ENCODE measurements around the gene MGAT4A. TPM values are rescaled to one million over a fixed set of nuclear protein-coding genes. Genes with fewer than 3 reads are reported as not detected.

Gene MGAT4A
- polyA plus RNA-seq = 1 to 10 TPM; 2.8 to 3.0 TPM

DNA sequence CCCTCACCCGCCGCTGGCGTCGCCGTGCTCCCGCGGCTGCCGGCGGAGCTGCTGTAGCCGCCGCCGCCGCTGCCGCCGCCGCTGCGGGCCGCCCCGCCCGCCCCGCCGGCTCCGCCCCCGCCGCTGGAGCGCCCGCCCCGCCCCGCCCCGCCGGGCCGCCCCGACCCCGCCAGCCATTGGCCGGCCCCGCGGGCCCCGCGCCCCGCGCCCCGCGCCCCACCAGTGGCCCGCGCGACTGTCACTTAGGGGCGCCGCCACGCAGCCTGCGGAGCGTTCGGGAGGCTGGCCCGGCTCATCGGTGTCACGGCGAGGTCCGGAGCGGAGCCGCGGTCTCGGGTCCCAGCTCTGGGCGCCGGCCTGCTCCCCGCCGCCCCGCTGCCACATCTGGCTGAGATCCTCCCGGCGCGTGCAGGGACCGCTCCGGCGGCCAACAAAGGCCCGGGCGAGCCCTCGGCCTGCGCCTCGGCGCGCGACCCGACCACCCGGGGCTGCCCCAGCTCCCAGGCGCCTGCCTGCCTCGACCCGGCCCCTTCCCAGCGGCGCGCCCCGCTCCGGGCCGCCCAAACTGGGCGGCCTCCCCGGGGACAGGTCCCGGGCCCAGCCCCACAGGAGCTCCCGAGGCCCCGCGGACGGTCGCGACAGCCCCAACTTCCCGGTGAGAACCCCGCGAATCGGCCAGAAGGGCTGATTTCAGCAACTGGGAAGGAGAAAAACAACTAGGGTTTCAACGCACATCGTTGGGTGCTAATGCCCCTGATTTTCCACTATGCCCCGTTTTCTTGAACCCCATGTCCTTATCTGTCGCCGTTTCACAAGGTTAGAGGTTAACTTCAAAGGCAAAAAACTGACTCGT, at the start of gene MGAT4A:
TSS of gene MGAT4A (minus strand) at position 92 of the 853 bp plus-strand sequence. CDS start 4,800 bp downstream, outside the sequence.
- WGBS, 2 donors = 1% methylated on average over 49 to 110 of the region's 110 CpGs
- Histone ChIP-seq H3K4me1 (ENCODE audit: control insufficient read depth in 2 of 2, insufficient read depth in 2 of 2, low read length in 1 of 2) (no peaks in the 10 kb centered on the region), H3K27ac (ENCODE audit: low read depth in 2 of 2, low read length in 1 of 2) (peak within 1 kb of the TSS; percentile 78 to 85)

DNA sequence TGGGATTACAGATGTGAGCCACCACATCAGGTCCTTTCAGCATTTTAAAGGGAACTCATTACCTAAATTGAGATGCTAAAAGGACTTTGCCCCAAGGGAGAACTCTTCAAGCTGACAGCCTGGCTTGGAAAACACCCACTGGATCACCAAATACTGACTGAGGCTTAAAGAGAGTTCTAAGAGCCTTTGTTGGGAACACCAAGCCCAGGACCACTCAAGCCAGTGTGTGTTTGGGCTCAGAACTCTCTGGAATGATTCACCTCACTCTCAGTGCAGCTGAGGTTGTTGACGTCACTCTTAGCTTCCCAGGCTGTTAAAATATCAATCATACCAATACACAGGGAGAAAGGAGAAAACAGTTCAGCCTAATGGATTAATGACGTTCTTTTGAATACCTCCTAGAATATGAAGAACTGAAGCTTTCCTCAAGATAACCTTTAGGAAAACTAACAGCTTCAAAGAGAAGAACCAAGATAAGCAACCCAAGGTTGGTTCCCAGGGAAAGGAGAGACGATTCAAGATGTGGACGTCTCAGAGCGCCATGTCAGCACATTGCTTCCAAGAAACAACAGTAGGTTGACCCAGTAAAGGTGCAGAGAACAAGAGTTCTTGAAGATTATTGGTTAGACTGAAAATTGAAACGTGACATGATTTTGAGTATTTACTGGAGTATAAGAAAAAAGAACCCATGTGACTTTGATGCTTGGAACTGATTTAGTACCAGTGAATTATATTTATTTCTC, 48.0 kb upstream of the MGAT4A start:
- H3K36me3 ChIP-seq (ENCODE audit: control insufficient read depth in 2 of 2, insufficient read depth in 2 of 2, low read length in 1 of 2) = no peaks in the 10 kb centered on the region
- no peak overlapping the region for H3K27ac ChIP-seq (ENCODE audit: low read depth in 2 of 2, low read length in 1 of 2)
- H3K9me3 ChIP-seq (ENCODE audit: control insufficient read depth in 2 of 2, insufficient read depth in 1 of 2, low read depth in 1 of 2, low read length in 1 of 2) = no peaks in the 10 kb centered on the region
- no peaks in the 10 kb centered on the region for H3K27me3 ChIP-seq (ENCODE audit: control insufficient read depth in 1 of 2, insufficient read depth in 2 of 2, low read length in 2 of 2)
- H3K4me3 ChIP-seq (ENCODE audit: low read depth in 1 of 2, low read length in 2 of 2) = no peak overlapping the region
- 85 to 86% methylated on average over 6 of the region's 6 CpGs for WGBS, 2 donors
- H3K4me1 ChIP-seq (ENCODE audit: control insufficient read depth in 2 of 2, insufficient read depth in 2 of 2, low read length in 1 of 2) = peaks cover 0 to 6% of the 10 kb centered on the region in 2 donors

More for the DNA sequence above, at the start of gene MGAT4A:
- H3K36me3 ChIP-seq (ENCODE audit: control insufficient read depth in 2 of 2, insufficient read depth in 2 of 2, low read length in 1 of 2) = no peaks in the 10 kb centered on the region
- peak within 1 kb of the TSS; percentile 66 to 83 for H3K4me3 ChIP-seq (ENCODE audit: low read depth in 1 of 2, low read length in 2 of 2)
- H3K27me3 ChIP-seq (ENCODE audit: control insufficient read depth in 1 of 2, insufficient read depth in 2 of 2, low read length in 2 of 2) = no peaks in the 10 kb centered on the region
- H3K9me3 ChIP-seq (ENCODE audit: control insufficient read depth in 2 of 2, insufficient read depth in 1 of 2, low read depth in 1 of 2, low read length in 1 of 2) = no peaks in the 10 kb centered on the region

DNA sequence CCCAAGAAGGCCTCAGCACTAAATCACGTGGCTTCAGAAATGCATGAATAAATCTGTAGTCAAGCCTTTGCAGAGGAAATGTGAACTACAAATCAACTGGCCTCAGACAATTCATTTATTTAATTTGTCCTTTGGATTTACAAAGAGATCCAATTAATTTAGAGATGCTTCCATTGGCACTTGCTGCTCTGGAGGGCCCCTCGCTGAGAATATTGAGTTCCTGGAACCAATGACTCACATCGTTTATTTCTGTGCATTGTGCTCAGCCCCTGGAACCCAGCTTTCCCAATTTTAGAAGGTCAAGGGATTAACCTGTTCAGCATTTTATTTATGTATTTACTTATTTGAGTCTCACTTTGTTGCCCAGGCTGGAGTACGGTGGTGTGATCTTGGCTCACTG, 47.2 kb upstream of the MGAT4A start:
- Histone ChIP-seq H3K4me3 (ENCODE audit: low read depth in 1 of 2, low read length in 2 of 2) (no peak overlapping the region), H3K9me3 (ENCODE audit: control insufficient read depth in 2 of 2, insufficient read depth in 1 of 2, low read depth in 1 of 2, low read length in 1 of 2) (no peaks in the 10 kb centered on the region), H3K27me3 (ENCODE audit: control insufficient read depth in 1 of 2, insufficient read depth in 2 of 2, low read length in 2 of 2) (no peaks in the 10 kb centered on the region), H3K36me3 (ENCODE audit: control insufficient read depth in 2 of 2, insufficient read depth in 2 of 2, low read length in 1 of 2) (no peaks in the 10 kb centered on the region), H3K4me1 (ENCODE audit: control insufficient read depth in 2 of 2, insufficient read depth in 2 of 2, low read length in 1 of 2) (peaks cover 0 to 6% of the 10 kb centered on the region in 2 donors), H3K27ac (ENCODE audit: low read depth in 2 of 2, low read length in 1 of 2) (no peak overlapping the region)
- WGBS, 2 donors = 73 to 82% methylated on average over 4 of the region's 4 CpGs

DNA sequence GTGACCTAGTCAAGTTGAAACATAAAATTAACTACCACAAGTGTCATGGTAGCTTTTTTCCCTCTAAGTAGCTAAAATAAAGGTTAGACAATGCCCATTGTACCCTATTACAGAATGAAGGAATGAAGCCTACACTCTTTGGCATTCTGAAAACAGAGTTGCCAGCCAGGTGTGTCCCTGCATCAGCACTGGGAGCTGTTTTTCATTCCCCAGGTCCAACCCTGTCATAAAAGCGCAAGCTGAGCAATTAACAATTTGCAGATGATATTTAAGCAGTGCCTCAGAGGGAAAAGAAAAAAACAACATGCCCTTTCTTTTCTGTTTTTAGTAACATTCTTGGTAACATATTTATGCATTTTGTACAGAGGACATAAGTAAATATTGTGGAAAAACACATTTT, 46.8 kb upstream of the MGAT4A start:
- H3K27ac ChIP-seq (ENCODE audit: low read depth in 2 of 2, low read length in 1 of 2) = no peak overlapping the region
- H3K36me3 ChIP-seq (ENCODE audit: control insufficient read depth in 2 of 2, insufficient read depth in 2 of 2, low read length in 1 of 2) = no peaks in the 10 kb centered on the region
- no peaks in the 10 kb centered on the region for H3K27me3 ChIP-seq (ENCODE audit: control insufficient read depth in 1 of 2, insufficient read depth in 2 of 2, low read length in 2 of 2)
- no peak overlapping the region for H3K4me3 ChIP-seq (ENCODE audit: low read depth in 1 of 2, low read length in 2 of 2)
- H3K9me3 ChIP-seq (ENCODE audit: control insufficient read depth in 2 of 2, insufficient read depth in 1 of 2, low read depth in 1 of 2, low read length in 1 of 2) = no peaks in the 10 kb centered on the region
- 91 to 97% methylated on average over 1 of the region's 1 CpG for WGBS, 2 donors
- H3K4me1 ChIP-seq (ENCODE audit: control insufficient read depth in 2 of 2, insufficient read depth in 2 of 2, low read length in 1 of 2) = peaks cover 0 to 6% of the 10 kb centered on the region in 2 donors

DNA sequence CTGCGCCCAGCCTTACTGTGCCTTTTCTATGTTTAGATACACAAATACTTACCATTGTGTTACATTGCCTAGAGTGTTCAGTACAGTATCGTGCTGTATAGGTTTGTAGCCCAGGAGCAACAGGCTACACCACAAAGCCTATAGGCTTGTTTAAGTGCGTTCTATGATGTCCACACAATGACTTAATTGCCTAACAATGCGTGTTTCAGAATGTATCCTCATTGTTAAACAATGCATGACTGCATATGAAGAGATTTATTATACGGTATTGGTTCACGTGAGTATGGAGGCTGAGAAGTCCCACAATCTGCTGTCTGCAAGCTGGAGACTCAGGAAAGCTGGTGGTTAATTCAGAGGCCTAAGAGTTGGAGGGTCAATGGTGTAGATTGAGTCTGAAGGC, 46.1 kb upstream of the MGAT4A start:
- Histone ChIP-seq H3K27me3 (ENCODE audit: control insufficient read depth in 1 of 2, insufficient read depth in 2 of 2, low read length in 2 of 2) (no peaks in the 10 kb centered on the region), H3K4me1 (ENCODE audit: control insufficient read depth in 2 of 2, insufficient read depth in 2 of 2, low read length in 1 of 2) (peaks cover 0 to 6% of the 10 kb centered on the region in 2 donors), H3K9me3 (ENCODE audit: control insufficient read depth in 2 of 2, insufficient read depth in 1 of 2, low read depth in 1 of 2, low read length in 1 of 2) (no peaks in the 10 kb centered on the region), H3K36me3 (ENCODE audit: control insufficient read depth in 2 of 2, insufficient read depth in 2 of 2, low read length in 1 of 2) (no peaks in the 10 kb centered on the region), H3K27ac (ENCODE audit: low read depth in 2 of 2, low read length in 1 of 2) (no peak overlapping the region), H3K4me3 (ENCODE audit: low read depth in 1 of 2, low read length in 2 of 2) (no peak overlapping the region)
- 93 to 94% methylated on average over 6 of the region's 6 CpGs for WGBS, 2 donors

DNA sequence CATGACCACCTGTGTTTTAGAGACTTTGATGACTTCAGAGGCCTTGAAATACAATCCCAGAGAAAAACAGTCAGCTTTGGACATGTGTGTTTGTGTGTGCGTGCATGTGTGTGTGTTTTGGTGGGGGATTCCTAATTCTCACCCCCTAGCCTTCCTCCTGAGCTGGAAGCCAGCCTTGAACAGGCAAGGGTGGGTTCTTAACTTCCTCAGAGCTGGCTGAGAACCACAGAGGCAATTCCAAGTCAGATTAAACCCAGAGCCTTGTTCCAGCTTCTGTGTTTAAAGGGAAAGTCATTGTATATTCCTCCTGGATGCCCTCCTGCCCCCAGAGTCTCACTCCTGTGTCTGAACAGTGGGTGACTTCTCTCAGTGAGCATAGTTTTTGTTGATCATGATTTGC, 45.2 kb upstream of the MGAT4A start:
- Histone ChIP-seq H3K4me3 (ENCODE audit: low read depth in 1 of 2, low read length in 2 of 2) (no peak overlapping the region), H3K4me1 (ENCODE audit: control insufficient read depth in 2 of 2, insufficient read depth in 2 of 2, low read length in 1 of 2) (peaks cover 0 to 6% of the 10 kb centered on the region in 2 donors), H3K27ac (ENCODE audit: low read depth in 2 of 2, low read length in 1 of 2) (peak overlapping the region in 1 of 2 donors; percentile 2), H3K9me3 (ENCODE audit: control insufficient read depth in 2 of 2, insufficient read depth in 1 of 2, low read depth in 1 of 2, low read length in 1 of 2) (no peaks in the 10 kb centered on the region), H3K36me3 (ENCODE audit: control insufficient read depth in 2 of 2, insufficient read depth in 2 of 2, low read length in 1 of 2) (no peaks in the 10 kb centered on the region), H3K27me3 (ENCODE audit: control insufficient read depth in 1 of 2, insufficient read depth in 2 of 2, low read length in 2 of 2) (no peaks in the 10 kb centered on the region)
- 67 to 68% methylated on average over 1 of the region's 1 CpG for WGBS, 2 donors

DNA sequence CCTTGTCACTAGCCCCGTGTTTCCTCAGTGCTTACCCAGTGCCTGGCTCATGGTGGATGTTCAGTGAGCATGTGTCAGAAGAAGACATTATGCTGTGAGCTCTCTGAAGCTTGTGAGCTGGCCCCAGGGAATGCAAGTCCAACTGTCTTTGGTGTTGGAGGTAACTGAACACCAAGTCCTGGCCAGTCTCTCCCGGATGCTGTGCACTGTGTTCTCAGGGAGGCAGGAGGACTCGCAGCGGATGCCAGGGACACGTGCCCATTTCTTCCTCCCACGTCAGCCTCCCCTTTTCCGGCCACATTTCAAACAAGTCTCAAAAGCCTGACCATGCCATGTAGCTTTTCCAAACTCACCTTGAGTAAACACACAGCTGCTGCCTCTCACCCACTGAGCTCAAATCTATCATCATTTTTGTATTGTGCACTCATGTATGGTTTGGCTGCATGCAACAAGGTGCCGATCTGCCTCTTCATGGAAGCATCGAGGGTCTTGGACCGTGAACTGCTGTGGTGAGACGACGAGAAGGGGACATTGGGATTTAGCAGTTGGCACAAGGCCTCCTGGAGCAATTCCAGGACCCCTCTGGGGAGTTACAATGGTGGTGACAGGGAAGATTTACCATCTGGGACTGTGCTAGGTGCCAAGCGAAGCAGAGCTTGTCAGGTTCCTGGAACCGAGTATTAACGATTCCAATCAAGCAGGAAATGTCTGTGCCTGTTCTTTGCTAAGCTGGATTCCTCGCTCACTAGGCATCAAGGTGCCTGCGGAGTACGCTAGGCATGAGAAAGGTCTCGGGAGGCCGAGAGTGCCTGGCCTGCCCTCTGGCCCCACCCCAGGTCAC, 44.4 kb upstream of the MGAT4A start:
- no peaks in the 10 kb centered on the region for H3K36me3 ChIP-seq (ENCODE audit: control insufficient read depth in 2 of 2, insufficient read depth in 2 of 2, low read length in 1 of 2)
- 54 to 66% methylated on average over 20 of the region's 20 CpGs for WGBS, 2 donors
- H3K4me1 ChIP-seq (ENCODE audit: control insufficient read depth in 2 of 2, insufficient read depth in 2 of 2, low read length in 1 of 2) = peaks cover 0 to 6% of the 10 kb centered on the region in 2 donors
- H3K4me3 ChIP-seq (ENCODE audit: low read depth in 1 of 2, low read length in 2 of 2) = no peak overlapping the region
- H3K27me3 ChIP-seq (ENCODE audit: control insufficient read depth in 1 of 2, insufficient read depth in 2 of 2, low read length in 2 of 2) = no peaks in the 10 kb centered on the region
- H3K9me3 ChIP-seq (ENCODE audit: control insufficient read depth in 2 of 2, insufficient read depth in 1 of 2, low read depth in 1 of 2, low read length in 1 of 2) = no peaks in the 10 kb centered on the region
- H3K27ac ChIP-seq (ENCODE audit: low read depth in 2 of 2, low read length in 1 of 2) = peak overlapping the region; percentile 38 to 39

DNA sequence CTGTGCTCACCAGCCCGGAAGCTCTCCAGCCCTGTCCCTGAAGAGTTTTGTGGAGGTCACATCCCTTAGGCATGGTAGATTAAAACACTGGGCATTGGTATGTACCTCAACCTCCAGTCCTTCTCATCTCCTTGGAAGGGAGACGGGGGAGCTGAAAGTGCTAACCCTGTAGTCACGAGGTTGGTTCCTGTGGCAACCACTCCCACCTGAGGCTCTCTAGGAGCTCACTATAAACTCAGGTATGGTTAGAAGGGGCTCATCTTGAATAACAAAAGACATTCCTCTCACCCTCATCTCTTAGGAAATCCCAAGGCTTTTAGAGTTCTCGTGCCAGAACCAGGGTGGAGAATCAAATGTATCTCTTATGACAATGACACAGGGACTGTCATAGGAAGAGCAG, 43.0 kb upstream of the MGAT4A start:
- H3K4me3 ChIP-seq (ENCODE audit: low read depth in 1 of 2, low read length in 2 of 2) = no peak overlapping the region
- no peaks in the 10 kb centered on the region for H3K9me3 ChIP-seq (ENCODE audit: control insufficient read depth in 2 of 2, insufficient read depth in 1 of 2, low read depth in 1 of 2, low read length in 1 of 2)
- H3K27me3 ChIP-seq (ENCODE audit: control insufficient read depth in 1 of 2, insufficient read depth in 2 of 2, low read length in 2 of 2) = no peaks in the 10 kb centered on the region
- H3K27ac ChIP-seq (ENCODE audit: low read depth in 2 of 2, low read length in 1 of 2) = no peak overlapping the region
- peaks cover 0 to 6% of the 10 kb centered on the region in 2 donors for H3K4me1 ChIP-seq (ENCODE audit: control insufficient read depth in 2 of 2, insufficient read depth in 2 of 2, low read length in 1 of 2)
- no peaks in the 10 kb centered on the region for H3K36me3 ChIP-seq (ENCODE audit: control insufficient read depth in 2 of 2, insufficient read depth in 2 of 2, low read length in 1 of 2)
- 98 to 99% methylated on average over 4 of the region's 4 CpGs for WGBS, 2 donors

DNA sequence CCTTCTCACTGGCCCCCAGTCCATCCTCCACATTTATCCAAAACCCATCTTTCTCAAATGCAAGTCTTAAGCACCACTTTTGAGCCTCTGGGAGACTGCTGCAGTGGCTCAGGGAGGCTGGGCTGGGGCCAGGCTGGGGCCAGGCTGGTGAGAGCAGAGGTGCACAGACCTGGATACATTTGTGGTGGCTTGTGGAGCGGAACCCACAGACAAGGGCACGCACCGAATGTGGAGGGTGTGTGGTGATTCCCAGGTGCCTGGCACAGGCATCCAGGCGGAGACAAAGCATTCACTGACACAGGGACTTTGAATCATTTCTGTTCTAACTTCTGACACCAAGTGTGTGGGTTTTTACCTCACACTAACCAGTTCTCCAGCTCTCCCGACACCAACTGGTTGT, 42.2 kb upstream of the MGAT4A start:
- H3K27me3 ChIP-seq (ENCODE audit: control insufficient read depth in 1 of 2, insufficient read depth in 2 of 2, low read length in 2 of 2) = no peaks in the 10 kb centered on the region
- H3K4me1 ChIP-seq (ENCODE audit: control insufficient read depth in 2 of 2, insufficient read depth in 2 of 2, low read length in 1 of 2) = peaks cover 0 to 6% of the 10 kb centered on the region in 2 donors
- H3K4me3 ChIP-seq (ENCODE audit: low read depth in 1 of 2, low read length in 2 of 2) = no peak overlapping the region
- WGBS, 2 donors = 82 to 91% methylated on average over 5 of the region's 5 CpGs
- H3K9me3 ChIP-seq (ENCODE audit: control insufficient read depth in 2 of 2, insufficient read depth in 1 of 2, low read depth in 1 of 2, low read length in 1 of 2) = no peaks in the 10 kb centered on the region
- H3K27ac ChIP-seq (ENCODE audit: low read depth in 2 of 2, low read length in 1 of 2) = no peak overlapping the region
- no peaks in the 10 kb centered on the region for H3K36me3 ChIP-seq (ENCODE audit: control insufficient read depth in 2 of 2, insufficient read depth in 2 of 2, low read length in 1 of 2)

Data from esophagus (tissue), 2 donors.